PC-9 (cell line): ENCODE results near the gene MMP20. TPM values are rescaled to one million over a fixed set of nuclear protein-coding genes. Genes with fewer than 3 reads are reported as not detected.

Experiments
- BruUV-seq: library from RNA; stranded (reverse); fragments of 400-500 nt; replicated peaks from 2 replicates; lab custom pipeline; 2021; lab: Mats Ljungman, UMichigan
- CTCF ChIA-PET: fragments of 300-600 bp; sonication (Branson Sonifier 250); formaldehyde crosslinking; loops from one replicate; lab custom pipeline; 2022; ENCODE audit warnings: antibody characterized with exemption; lab: Charles Lee
- POLR2A ChIA-PET: fragments of 300-600 bp; sonication (Branson Sonifier 250); formaldehyde crosslinking; loops from one replicate; lab custom pipeline; 2022; ENCODE audit warnings: antibody characterized with exemption; ENCODE audit not compliant: unreplicated experiment; lab: Charles Lee
- DNase-seq, 2 experiments: peaks; one replicate each; pipeline versions ENCODE4 v3.0.0 to v3.0.0-alpha.2; 2015 to 2022; ENCODE audit warnings: mixed read lengths in 1 of 2
- H2AFZ ChIP-seq: fragments of 200-600 bp; sonication (generic); 2 replicates; pipeline ENCODE4 v1.8.1; 2017; ENCODE audit warnings: antibody characterized with exemption
- H3F3A ChIP-seq: fragments of 200-600 bp; sonication (generic); 2 replicates; pipeline ENCODE4 v1.8.1; 2017; ENCODE audit warnings: antibody characterized with exemption, mild to moderate bottlenecking, low read depth; ENCODE audit not compliant: insufficient read depth
- H3K27ac ChIP-seq: fragments of 200-600 bp; sonication (generic); 2 replicates; pipeline ENCODE4 v1.6.1; 2016; ENCODE audit warnings: mixed run types
- H3K27me3 ChIP-seq: fragments of 200-600 bp; sonication (generic); 2 replicates; pipeline ENCODE4 v1.6.1; 2016; ENCODE audit warnings: low read depth, mixed run types; ENCODE audit not compliant: insufficient read depth
- H3K36me3 ChIP-seq: fragments of 200-600 bp; sonication (generic); 2 replicates; pipeline ENCODE4 v1.6.1; 2016; ENCODE audit warnings: low read depth, mixed run types
- H3K4me1 ChIP-seq: fragments of 200-600 bp; sonication (generic); replicated peaks from 2 replicates; pipeline ENCODE4 v1.6.1; 2016; ENCODE audit warnings: mixed run types; ENCODE audit not compliant: insufficient read depth
- H3K4me2 ChIP-seq: fragments of 200-600 bp; sonication (generic); 2 replicates; pipeline ENCODE4 v1.6.1; 2017; ENCODE audit warnings: mixed run types
- H3K4me3 ChIP-seq: fragments of 200-600 bp; sonication (generic); 2 replicates; pipeline ENCODE4 v1.6.1; 2016; ENCODE audit warnings: mixed run types
- H3K79me2 ChIP-seq: fragments of 200-600 bp; sonication (generic); 2 replicates; pipeline ENCODE4 v1.6.1; 2017; ENCODE audit warnings: low read depth, mixed run types
- H3K9me2 ChIP-seq: fragments of 200-600 bp; sonication (generic); 2 replicates; pipeline ENCODE4 v1.8.1; 2017; ENCODE audit warnings: mild to moderate bottlenecking; ENCODE audit not compliant: insufficient read depth
- H3K9me3 ChIP-seq: fragments of 200-600 bp; sonication (generic); 2 replicates; pipeline ENCODE4 v1.8.1; 2016; ENCODE audit warnings: low read depth; ENCODE audit not compliant: insufficient read depth
- H4K20me1 ChIP-seq: fragments of 200-600 bp; sonication (generic); 2 replicates; pipeline ENCODE4 v1.8.1; 2017; ENCODE audit not compliant: insufficient read depth
- EZH2 ChIP-seq: fragments of 200-600 bp; sonication (generic); IDR thresholded peaks from 2 replicates; pipeline ENCODE4 v1.8.0; 2017; ENCODE audit warnings: antibody characterized with exemption, low read depth
- intact Hi-C: fragments of 100-400 bp; cut with micrococcal nuclease; formaldehyde crosslinking; loops from one replicate; pipeline ENCODE4 v1.10.0; 2022; ENCODE audit not compliant: unreplicated experiment
- total RNA-seq: library from RNA; stranded (reverse); gene quantifications from 2 replicates; pipeline ENCODE4 v1.2.3, GENCODE V29; 2021
- TF ChIP-seq, protein P1 (sequence below): fragments of 200-600 bp; sonication (generic); conservative IDR thresholded peaks from 2 replicates; pipeline ENCODE4 v1.6.1; 2017; ENCODE audit warnings: mixed run types, antibody characterized with exemption, mild to moderate bottlenecking, moderate library complexity

Gene MMP20
- total RNA-seq, 1 experiment from 2014 or later = not detected

GRCh38 chr11:102656528-102656927, 31.4 kb upstream of the MMP20 start:
- no TSS peak for BruUV-seq
- ChIA-PET POLR2A (no interaction called here), CTCF (no interaction called here)

DNA sequence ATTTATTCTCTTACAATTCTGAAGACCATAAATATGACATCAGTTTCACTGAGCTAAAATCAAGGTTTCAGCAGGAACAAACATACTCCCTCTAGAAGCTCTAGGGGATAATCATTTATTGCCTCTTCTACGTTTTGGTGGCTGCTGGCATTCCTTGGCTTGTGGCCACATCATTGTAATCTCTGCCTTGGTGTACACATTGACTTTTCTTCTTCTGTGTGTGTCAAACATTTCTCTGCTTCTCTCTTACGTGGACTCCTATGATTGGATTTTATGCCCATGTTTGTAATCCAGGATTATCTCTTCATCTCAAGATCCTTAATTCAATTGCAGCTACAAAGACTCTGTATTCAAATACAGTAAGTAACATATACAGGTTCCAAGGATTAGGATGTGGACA, 30.4 kb upstream of the MMP20 start:
- Histone ChIP-seq H4K20me1 (no peaks in the 10 kb centered on the region), H3K4me3 (no peak overlapping the region), H3K9me3 (peaks cover 7% of the 10 kb centered on the region; the same call in 1 of the 2 replicates), H3K4me2 (no peak overlapping the region), H3K4me1 (no peaks in the 10 kb centered on the region), H3K36me3 (no peaks in the 10 kb centered on the region), H3F3A (peaks cover 7% of the 10 kb centered on the region; the same call in 1 of the 2 replicates), H3K27me3 (no peaks in the 10 kb centered on the region), H3K79me2 (no peaks in the 10 kb centered on the region), H2AFZ (no peak overlapping the region), H3K9me2 (no peaks in the 10 kb centered on the region), H3K27ac (no peak overlapping the region)
- ChIA-PET POLR2A (interaction anchor here (0.7 kb wide), 1 partner anchor 11 kb away, joined by 8 read pairs; no protein-coding TSS in a partner anchor), CTCF (no interaction called here)
- intact Hi-C loops = no loop called here
- no peak for TF ChIP-seq EZH2
- TF ChIP-seq, protein P1, sequence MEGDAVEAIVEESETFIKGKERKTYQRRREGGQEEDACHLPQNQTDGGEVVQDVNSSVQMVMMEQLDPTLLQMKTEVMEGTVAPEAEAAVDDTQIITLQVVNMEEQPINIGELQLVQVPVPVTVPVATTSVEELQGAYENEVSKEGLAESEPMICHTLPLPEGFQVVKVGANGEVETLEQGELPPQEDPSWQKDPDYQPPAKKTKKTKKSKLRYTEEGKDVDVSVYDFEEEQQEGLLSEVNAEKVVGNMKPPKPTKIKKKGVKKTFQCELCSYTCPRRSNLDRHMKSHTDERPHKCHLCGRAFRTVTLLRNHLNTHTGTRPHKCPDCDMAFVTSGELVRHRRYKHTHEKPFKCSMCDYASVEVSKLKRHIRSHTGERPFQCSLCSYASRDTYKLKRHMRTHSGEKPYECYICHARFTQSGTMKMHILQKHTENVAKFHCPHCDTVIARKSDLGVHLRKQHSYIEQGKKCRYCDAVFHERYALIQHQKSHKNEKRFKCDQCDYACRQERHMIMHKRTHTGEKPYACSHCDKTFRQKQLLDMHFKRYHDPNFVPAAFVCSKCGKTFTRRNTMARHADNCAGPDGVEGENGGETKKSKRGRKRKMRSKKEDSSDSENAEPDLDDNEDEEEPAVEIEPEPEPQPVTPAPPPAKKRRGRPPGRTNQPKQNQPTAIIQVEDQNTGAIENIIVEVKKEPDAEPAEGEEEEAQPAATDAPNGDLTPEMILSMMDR = no peak
- DNase-seq = no peak
- no TSS peak for BruUV-seq

More at GRCh38 chr11:102656528-102656927, 31.4 kb upstream of the MMP20 start:
- TF ChIP-seq, protein P1 = no peak
- no peak for TF ChIP-seq EZH2
- Histone ChIP-seq H3K4me1 (no peaks in the 10 kb centered on the region), H2AFZ (no peak overlapping the region), H3F3A (peaks cover 7% of the 10 kb centered on the region; the same call in 1 of the 2 replicates), H3K9me3 (peaks cover 7% of the 10 kb centered on the region; the same call in 1 of the 2 replicates), H3K27ac (no peak overlapping the region), H3K9me2 (no peaks in the 10 kb centered on the region), H3K79me2 (no peaks in the 10 kb centered on the region), H3K27me3 (no peaks in the 10 kb centered on the region), H3K4me3 (no peak overlapping the region), H3K36me3 (no peaks in the 10 kb centered on the region), H4K20me1 (no peaks in the 10 kb centered on the region), H3K4me2 (no peak overlapping the region)
- intact Hi-C loops = no loop called here
- DNase-seq = no peak

GRCh38 chr11:102654761-102655160, 29.6 kb upstream of the MMP20 start:
- intact Hi-C loops = no loop called here
- Histone ChIP-seq H3K9me2 (no peaks in the 10 kb centered on the region), H3K9me3 (peaks cover 7% of the 10 kb centered on the region; the same call in 1 of the 2 replicates), H4K20me1 (no peaks in the 10 kb centered on the region), H3K27ac (no peak overlapping the region), H3K79me2 (no peaks in the 10 kb centered on the region), H3K27me3 (no peaks in the 10 kb centered on the region), H2AFZ (no peak overlapping the region; the same call in 1 of the 2 replicates), H3K36me3 (no peaks in the 10 kb centered on the region), H3K4me2 (no peak overlapping the region), H3K4me1 (no peaks in the 10 kb centered on the region), H3K4me3 (no peak overlapping the region), H3F3A (peaks cover 7% of the 10 kb centered on the region; the same call in 1 of the 2 replicates)
- ChIA-PET CTCF (no interaction called here), POLR2A (no interaction called here)
- no peak for DNase-seq
- BruUV-seq = no TSS peak
- no peak for TF ChIP-seq EZH2
- TF ChIP-seq, protein P1 = no peak
